ENCODE data around the gene COPS4.
"Not testable (repeated sequence)": the region's sequence is repeated elsewhere in the genome, so short reads cannot be mapped to it uniquely, and the experiment has no call there.

COPS4 gene

DNA sequence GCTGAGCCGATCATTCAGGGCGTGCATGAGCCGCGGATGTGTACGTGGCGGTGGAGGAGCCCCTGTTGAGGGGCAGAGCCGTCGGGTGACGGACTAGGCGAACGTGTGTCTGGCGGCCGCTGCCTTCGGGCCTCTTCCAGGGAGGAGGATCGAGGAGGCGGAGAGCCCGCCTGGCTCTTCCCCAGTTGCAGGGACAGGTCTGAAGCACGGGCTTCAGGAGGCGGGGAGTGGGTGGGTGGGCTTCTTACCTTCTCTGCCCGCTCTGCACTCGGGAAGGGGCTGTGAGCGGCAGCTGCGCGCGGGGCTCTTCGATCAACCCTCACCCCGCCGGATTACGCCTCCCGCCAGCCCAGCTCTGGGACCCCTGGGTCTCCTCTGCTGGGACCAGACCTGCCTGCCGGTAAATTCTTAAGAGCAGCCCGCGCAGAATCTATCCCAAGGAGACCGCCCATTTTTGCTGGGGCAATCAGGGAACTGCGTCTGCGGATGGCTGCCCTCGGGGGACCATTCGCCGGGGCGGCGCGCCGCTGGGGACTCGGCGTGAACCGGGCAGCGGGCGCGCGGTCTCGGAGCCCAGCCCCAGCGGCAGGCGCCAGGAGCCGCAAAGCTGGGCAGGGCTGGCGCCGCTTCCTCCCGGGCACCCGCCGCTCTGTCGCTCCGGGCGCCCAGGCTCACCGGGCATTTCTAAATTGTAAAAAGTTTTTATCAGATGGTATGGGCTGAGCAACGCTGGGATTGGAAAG is 74.7 kb downstream of the COPS4 start:
- H3K9ac ChIP-seq = peak overlapping the region; percentile 72
- peaks cover 19% of the 10 kb centered on the region for H3K27me3 ChIP-seq
- H3K36me3 ChIP-seq = no peaks in the 10 kb centered on the region
- TF ChIP-seq Cebpa-rat (IDR thresholded peaks at IDR 0.05) = no peak
- no peaks in the 10 kb centered on the region for H4K20me1 ChIP-seq
- peak overlapping the region; percentile 80 for H3K4me2 ChIP-seq
- no peaks in the 10 kb centered on the region for H3K9me3 ChIP-seq
- peak overlapping the region; percentile 68 for H3K27ac ChIP-seq
- H3K4me1 ChIP-seq = peaks cover 45% of the 10 kb centered on the region
- H3K4me3 ChIP-seq = peak overlapping the region; percentile 75

DNA sequence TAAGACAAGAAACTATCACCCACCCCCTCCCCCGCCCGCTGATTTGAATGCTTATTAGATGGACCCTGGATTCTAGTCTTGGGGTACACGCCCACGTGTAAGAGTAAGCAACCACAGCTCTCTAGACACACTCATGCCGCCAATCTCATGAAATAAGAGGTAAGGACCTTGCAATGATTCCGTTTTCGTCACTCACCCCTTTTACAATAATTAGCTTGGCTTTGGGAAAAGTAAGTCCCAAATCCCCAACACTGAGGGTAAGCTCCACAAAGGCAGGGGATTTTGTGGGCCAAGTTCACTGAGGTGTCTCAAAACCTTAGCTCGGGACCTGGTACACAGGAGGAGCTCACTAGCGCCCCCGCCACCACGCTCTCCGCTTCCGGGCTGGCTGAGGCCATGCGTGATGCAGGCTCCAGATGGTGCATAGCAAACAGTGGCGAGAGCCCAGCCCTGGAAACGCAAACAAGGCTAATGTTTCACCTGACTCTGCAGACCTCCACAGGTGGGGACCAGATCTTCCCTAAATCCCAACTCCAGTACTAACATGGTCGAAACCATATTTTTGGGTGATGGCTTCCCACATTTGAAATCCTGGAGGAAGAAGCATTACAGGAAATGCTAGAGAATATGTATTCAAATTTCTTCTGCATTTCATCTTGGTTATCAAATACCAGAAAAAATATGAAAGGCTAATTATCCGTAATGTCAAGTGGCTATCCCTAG is 75.4 kb downstream of the COPS4 start:
- Histone ChIP-seq H3K4me3 (peak overlapping the region; percentile 75), H3K27ac (peak overlapping the region; percentile 68), H3K4me1 (peaks cover 47% of the 10 kb centered on the region)

DNA sequence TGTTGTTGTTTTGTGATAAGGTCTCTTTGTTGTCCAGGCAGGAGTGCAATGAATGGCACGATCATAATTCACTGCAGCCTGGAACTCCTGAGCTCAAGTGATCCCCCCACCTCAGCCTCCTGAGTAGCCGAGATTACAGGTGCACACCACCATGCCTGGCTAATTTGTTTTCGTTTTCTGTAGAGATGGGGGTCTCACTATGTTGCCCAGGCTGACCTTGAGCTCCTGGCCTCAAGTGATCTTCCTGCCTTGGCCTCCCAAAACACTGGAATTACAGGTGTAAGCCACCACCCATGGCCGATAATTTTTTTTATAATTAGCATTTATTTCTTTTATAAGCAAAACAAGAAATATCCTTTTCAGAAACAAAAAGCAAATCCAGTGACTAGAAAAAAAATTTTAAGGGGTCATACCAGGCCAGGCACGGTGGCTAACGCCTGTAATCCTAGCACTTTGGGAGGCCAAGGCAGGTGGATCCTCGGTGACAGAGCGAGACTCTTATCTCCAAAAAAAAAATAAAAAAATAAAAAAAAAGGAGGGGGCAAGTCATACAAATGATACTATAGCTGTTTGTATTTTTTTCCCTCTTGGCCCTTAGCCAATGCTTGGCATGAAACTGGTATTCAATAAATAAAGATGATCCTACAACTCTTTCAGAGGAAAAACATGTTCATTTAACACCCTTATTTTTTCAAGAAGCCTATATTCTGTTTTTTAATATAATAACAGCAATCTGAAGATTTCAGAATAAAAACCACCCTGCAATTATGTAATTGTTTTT is 76.2 kb downstream of the COPS4 start:
- peak overlapping the region; percentile 80 for H3K4me2 ChIP-seq
- H3K9me3 ChIP-seq = no peaks in the 10 kb centered on the region
- H3K27ac ChIP-seq = peak overlapping the region; percentile 18; the same call in 1 of the 2 replicates
- no peaks in the 10 kb centered on the region for H3K36me3 ChIP-seq
- H3K27me3 ChIP-seq = peaks cover 19% of the 10 kb centered on the region
- no peaks in the 10 kb centered on the region for H4K20me1 ChIP-seq
- TF ChIP-seq Cebpa-rat (IDR thresholded peaks at IDR 0.05) = no peak
- no peak overlapping the region for H3K4me3 ChIP-seq
- no peak overlapping the region for H3K9ac ChIP-seq
- peaks cover 47% of the 10 kb centered on the region for H3K4me1 ChIP-seq

More for the DNA sequence above, 75.4 kb downstream of the COPS4 start:
- H3K36me3 ChIP-seq = no peaks in the 10 kb centered on the region
- no peaks in the 10 kb centered on the region for H4K20me1 ChIP-seq
- no peak for TF ChIP-seq Cebpa-rat (IDR thresholded peaks at IDR 0.05)
- H3K9me3 ChIP-seq = no peaks in the 10 kb centered on the region
- peak overlapping the region; percentile 72 for H3K9ac ChIP-seq
- H3K27me3 ChIP-seq = peaks cover 19% of the 10 kb centered on the region
- peak overlapping the region; percentile 80 for H3K4me2 ChIP-seq

DNA sequence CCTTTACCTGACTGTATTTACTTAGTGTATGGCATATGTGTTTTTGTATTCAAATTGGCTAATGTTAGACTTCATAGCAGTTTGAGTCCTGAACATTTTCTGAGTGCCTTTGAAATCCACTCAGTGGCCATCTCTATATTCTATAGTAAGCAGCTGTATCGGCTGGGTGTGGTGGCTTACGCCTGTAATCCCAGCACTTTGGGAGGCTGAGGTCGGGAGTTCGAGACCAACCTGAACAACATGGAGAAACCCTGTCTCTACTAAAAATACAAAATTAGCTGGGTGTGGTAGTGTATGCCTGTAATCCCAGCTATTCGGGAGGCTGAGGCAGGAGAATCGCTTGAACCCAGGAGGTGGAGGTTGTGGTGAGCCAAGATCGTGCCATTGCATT is 76.8 kb downstream of the COPS4 start:
- Histone ChIP-seq H3K27me3 (peaks cover 19% of the 10 kb centered on the region), H3K4me1 (peaks cover 47% of the 10 kb centered on the region), H3K27ac (peak overlapping the region; percentile 18; the same call in 1 of the 2 replicates), H3K4me2 (peak overlapping the region; percentile 80)
- H3K9ac ChIP-seq, H4K20me1 ChIP-seq, H3K36me3 ChIP-seq, H3K9me3 ChIP-seq, H3K4me3 ChIP-seq: not testable (repeated sequence)

DNA sequence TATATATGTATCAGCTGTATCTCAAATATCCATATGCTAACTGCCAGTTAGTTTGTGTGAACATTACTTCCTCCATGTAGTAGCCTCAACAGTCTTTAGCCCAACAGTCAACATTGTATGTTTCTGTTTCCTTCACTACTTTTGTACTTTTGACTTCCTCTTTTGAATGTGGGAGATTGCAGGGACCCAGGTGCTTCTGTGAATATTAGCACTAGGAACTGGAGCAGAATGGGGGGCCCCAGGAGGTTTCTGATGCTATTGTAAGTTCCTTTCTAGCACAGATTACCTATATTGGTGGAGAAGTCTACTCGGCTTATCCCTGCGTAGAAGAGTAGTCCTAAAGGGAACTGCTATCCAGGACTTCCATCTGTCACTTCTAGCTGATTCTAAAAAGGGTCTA is 77.2 kb downstream of the COPS4 start:
- H3K27me3 ChIP-seq = peaks cover 19% of the 10 kb centered on the region
- peaks cover 47% of the 10 kb centered on the region for H3K4me1 ChIP-seq
- no peak overlapping the region for H3K4me3 ChIP-seq
- H3K36me3 ChIP-seq = no peaks in the 10 kb centered on the region
- H3K27ac ChIP-seq = peak overlapping the region; percentile 9; the same call in 1 of the 2 replicates
- H3K9me3 ChIP-seq = no peaks in the 10 kb centered on the region
- peak overlapping the region; percentile 60 for H3K4me2 ChIP-seq
- no peaks in the 10 kb centered on the region for H4K20me1 ChIP-seq
- H3K9ac ChIP-seq = no peak overlapping the region
- TF ChIP-seq Cebpa-rat (IDR thresholded peaks at IDR 0.05) = no peak

DNA sequence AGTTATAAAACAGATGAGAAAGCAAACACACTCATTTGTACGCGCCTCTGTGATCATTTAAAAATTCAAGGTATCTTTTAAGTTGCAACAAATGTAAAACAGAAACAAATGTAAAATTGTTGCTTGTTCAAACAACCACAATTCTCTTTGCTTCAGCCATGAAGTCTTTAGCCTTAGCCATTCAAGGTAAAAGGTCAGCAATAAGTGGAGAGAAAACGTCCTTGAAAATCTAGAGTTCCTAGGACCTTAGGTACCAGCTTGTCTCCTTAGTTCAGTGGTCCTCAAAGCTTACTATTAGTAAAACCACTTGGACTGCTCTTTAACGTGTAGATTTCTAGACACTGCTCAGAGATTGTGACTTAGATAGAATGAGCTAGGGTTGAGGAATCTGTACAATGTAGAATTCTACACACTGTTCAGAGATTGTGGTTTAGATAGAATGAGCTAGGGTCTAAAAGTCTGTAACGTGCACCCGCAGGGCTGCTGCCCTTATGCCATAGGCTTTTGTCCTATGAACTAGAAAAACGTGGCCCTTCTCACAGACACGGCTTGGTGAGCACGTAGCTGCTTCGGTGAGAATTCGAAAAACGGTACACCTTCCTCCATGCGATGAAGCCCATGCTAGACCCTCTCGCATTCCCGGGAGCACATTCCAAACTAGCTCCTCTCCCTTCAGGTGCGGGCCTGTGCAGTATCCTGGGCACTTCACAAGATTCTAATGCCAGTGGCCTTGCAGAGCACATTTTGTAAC is 77.9 kb downstream of the COPS4 start:
- TF ChIP-seq Cebpa-rat (IDR thresholded peaks at IDR 0.05) = no peak
- Histone ChIP-seq H3K27me3 (peaks cover 19% of the 10 kb centered on the region), H3K36me3 (no peaks in the 10 kb centered on the region), H3K9ac (no peak overlapping the region), H3K4me1 (peaks cover 47% of the 10 kb centered on the region), H3K4me2 (peak overlapping the region; percentile 60), H3K4me3 (no peak overlapping the region), H4K20me1 (no peaks in the 10 kb centered on the region), H3K27ac (peak overlapping the region; percentile 9; the same call in 1 of the 2 replicates), H3K9me3 (no peaks in the 10 kb centered on the region)

DNA sequence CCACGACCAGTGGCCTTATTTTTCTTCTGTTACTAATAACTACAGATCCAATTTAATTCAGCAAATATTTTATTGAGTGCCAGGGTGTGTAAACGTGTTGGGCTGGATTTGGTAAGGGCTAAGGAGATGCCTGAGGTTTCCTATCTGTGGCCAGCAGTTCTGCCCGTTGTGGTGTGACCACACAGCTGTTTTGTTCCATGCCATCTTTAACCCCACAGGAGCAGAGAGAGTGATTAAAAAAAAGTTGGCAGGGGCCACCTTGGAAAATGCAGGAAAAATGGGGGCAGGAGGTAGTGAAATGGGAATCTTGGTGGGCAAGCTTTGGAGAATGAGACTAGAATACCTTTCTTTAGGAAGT is 78.4 kb downstream of the COPS4 start:
- Histone ChIP-seq H3K4me1 (peaks cover 47% of the 10 kb centered on the region), H3K9ac (no peak overlapping the region), H3K4me2 (peak overlapping the region; percentile 60), H3K36me3 (no peaks in the 10 kb centered on the region), H3K4me3 (no peak overlapping the region), H3K9me3 (no peaks in the 10 kb centered on the region), H4K20me1 (no peaks in the 10 kb centered on the region), H3K27me3 (peaks cover 16% of the 10 kb centered on the region), H3K27ac (no peak overlapping the region; the same call in 1 of the 2 replicates)
- no peak for TF ChIP-seq Cebpa-rat (IDR thresholded peaks at IDR 0.05)

DNA sequence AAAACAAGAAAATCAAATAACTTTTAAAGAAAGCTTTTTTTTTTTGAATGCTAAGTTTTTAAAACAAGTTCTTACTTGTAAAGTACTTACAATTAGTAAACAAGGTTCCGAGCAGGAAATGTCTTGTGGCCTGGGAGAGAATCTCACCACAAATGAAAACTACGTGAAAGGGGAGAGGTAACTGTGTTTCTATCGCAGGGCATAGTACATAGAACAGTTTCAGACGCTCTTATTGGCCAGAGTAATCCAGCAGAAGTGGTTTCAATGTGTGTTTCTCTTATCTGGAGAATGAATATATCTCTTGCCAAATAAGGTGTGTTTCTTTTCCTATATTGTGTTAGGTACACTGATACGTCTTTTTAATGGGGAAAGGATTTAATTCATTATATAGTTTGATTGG is 79.6 kb downstream of the COPS4 start, which contains the start of gene PLAC8:
PLAC8 (minus strand) TSS at position 154 of the 400 bp plus-strand sequence. CDS start 6,808 bp downstream, outside the sequence.
- H3K9ac ChIP-seq = no peak within 1 kb of the TSS
- no peak for TF ChIP-seq Cebpa-rat (IDR thresholded peaks at IDR 0.05)
- peaks cover 4% of the 10 kb centered on the region; the same call in 1 of the 2 replicates for H3K27me3 ChIP-seq
- peak within 1 kb of the TSS; percentile 60 for H3K4me2 ChIP-seq
- no peaks in the 10 kb centered on the region for H3K9me3 ChIP-seq
- H3K27ac ChIP-seq = no peak within 1 kb of the TSS
- no peak within 1 kb of the TSS for H3K4me3 ChIP-seq
- peaks cover 47% of the 10 kb centered on the region for H3K4me1 ChIP-seq
- H3K36me3 ChIP-seq = no peaks in the 10 kb centered on the region
- no peaks in the 10 kb centered on the region for H4K20me1 ChIP-seq

DNA sequence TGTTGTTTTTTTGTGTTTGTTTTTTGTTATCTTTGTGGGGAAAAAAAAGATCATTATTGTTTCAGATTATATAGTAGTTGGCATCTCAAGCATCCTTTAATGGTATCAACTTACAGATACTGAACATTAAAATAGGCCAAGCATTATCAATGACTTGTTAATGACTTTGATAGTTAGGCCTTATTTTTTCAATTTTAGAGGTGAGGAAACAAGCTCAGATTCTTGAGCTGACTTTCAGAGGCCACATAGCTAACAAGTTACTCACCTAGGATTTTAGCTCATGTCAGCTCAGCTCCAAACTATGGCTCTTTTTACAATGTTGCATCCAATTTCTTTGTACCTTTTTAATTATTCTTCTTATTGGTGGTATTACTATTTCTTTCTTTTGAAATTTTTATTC is 80.0 kb downstream of the COPS4 start:
- no peak overlapping the region for H3K27ac ChIP-seq
- H3K36me3 ChIP-seq = no peaks in the 10 kb centered on the region
- peaks cover 47% of the 10 kb centered on the region for H3K4me1 ChIP-seq
- H3K9me3 ChIP-seq = no peaks in the 10 kb centered on the region
- no peaks in the 10 kb centered on the region for H4K20me1 ChIP-seq
- H3K4me3 ChIP-seq = no peak overlapping the region
- H3K9ac ChIP-seq = no peak overlapping the region
- no peaks in the 10 kb centered on the region; the same call in 1 of the 2 replicates for H3K27me3 ChIP-seq
- no peak overlapping the region for H3K4me2 ChIP-seq
- no peak for TF ChIP-seq Cebpa-rat (IDR thresholded peaks at IDR 0.05)

Data from BLaER1 (cell line).